Stimulated activated CD4-positive, alpha-beta T cell treated with anti-CD3 and anti-CD28 coated beads, Interleukin-15, amount 100 ng/mL, for 24 hours (primary cell): ENCODE measurements around the gene TBC1D14.

Source experiments
- DNase-seq: peaks from one replicate; pipeline ENCODE4 v3.0.0-alpha.2; 2020

The TBC1D14 gene

GRCh38 chr4:6932475-6932874 is 22.8 kb downstream of the TBC1D14 start:
- no peak for DNase-seq

- DNase-seq: no peak
Measured at GRCh38 chr4:6932918-6933317, 23.3 kb downstream of the TBC1D14 start.

- DNase-seq: no peak
Measured at GRCh38 chr4:6933691-6934430, 24.2 kb downstream of the TBC1D14 start.

- no peak for DNase-seq
Measured at GRCh38 chr4:6935965-6936364, 26.3 kb downstream of the TBC1D14 start.

- no peak for DNase-seq
Measured at GRCh38 chr4:6937201-6937600, 27.6 kb downstream of the TBC1D14 start.

GRCh38 chr4:6937754-6938153 is 28.1 kb downstream of the TBC1D14 start:
- DNase-seq: no peak

GRCh38 chr4:6938237-6938636 is 28.6 kb downstream of the TBC1D14 start:
- DNase-seq: no peak

- DNase-seq: no peak
Measured at GRCh38 chr4:6938647-6939271, 29.1 kb downstream of the TBC1D14 start.

GRCh38 chr4:6939761-6940743 is 30.4 kb downstream of the TBC1D14 start:
- DNase-seq: no peak

- no peak for DNase-seq
Measured at GRCh38 chr4:6940744-6941137, 31.1 kb downstream of the TBC1D14 start.

GRCh38 chr4:6941796-6942195 is 32.2 kb downstream of the TBC1D14 start:
- DNase-seq: no peak

GRCh38 chr4:6942238-6942800 is 32.7 kb downstream of the TBC1D14 start:
- peak; percentile 49 for DNase-seq

GRCh38 chr4:6943012-6943884 is 33.6 kb downstream of the TBC1D14 start:
- no peak for DNase-seq

GRCh38 chr4:6943885-6944225 is 34.2 kb downstream of the TBC1D14 start:
- no peak for DNase-seq

- DNase-seq: no peak
Measured at GRCh38 chr4:6944301-6945051, 34.9 kb downstream of the TBC1D14 start.

GRCh38 chr4:6945052-6945409 is 35.4 kb downstream of the TBC1D14 start:
- DNase-seq: no peak

- no peak for DNase-seq
Measured at GRCh38 chr4:6946497-6946896, 36.9 kb downstream of the TBC1D14 start.

- DNase-seq: no peak
Measured at GRCh38 chr4:6948134-6948460, 38.5 kb downstream of the TBC1D14 start.

GRCh38 chr4:6951880-6952381 is 42.3 kb downstream of the TBC1D14 start:
- no peak for DNase-seq

GRCh38 chr4:6953751-6954380 is 44.2 kb downstream of the TBC1D14 start:
- no peak for DNase-seq
